Body of pancreas (tissue), 4 donors: ENCODE data around the gene DLST.

Experiments
- POLR2A ChIP-seq, 3 donors: fragments of 450-650 bp; IDR thresholded peaks; one replicate each; pipeline ENCODE4 v1.6.1; 2016; ENCODE audit warnings: antibody characterized with exemption in 3 of 3, mild to moderate bottlenecking in 2 of 3
- TF ChIP-seq, protein P1 (sequence below), 7 experiments: fragments of 450-650 bp in 4 of 7; fragments of 200-600 bp in 3 of 7; sonication (generic) in 3 of 7; IDR thresholded peaks; one replicate each; pipeline ENCODE4 v1.5.1; 2016 to 2019; ENCODE audit warnings: antibody characterized with exemption in 7 of 7

DNA sequence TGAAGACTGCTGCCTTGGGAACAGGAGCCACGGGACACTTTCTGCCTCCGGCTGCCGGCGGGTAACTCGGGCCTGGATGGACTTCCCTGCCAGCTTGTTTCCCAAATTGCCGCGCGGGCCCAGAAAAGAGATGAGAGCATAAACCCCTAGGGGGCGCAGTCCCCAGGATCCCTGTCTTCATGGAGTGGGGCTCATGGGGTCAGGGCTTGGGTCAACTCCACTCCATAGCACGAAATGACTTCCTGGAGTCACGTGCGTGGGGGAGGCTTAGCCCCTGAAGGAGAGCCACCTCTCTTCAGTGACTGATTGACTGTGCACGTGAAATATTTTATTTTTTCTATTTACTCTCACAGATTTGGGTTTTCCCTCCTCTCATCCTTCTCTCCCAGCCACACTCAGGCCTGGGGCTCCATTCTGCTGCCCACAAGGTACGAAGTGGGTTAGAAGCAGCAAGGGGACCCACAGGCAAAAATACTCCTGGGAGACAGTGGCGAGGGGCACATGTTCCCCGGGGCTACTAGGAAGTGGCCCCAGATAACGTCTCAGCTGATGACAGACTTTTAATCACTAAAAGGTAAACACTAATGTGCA is 63.6 kb downstream of the DLST start:
- TF ChIP-seq, protein P1, sequence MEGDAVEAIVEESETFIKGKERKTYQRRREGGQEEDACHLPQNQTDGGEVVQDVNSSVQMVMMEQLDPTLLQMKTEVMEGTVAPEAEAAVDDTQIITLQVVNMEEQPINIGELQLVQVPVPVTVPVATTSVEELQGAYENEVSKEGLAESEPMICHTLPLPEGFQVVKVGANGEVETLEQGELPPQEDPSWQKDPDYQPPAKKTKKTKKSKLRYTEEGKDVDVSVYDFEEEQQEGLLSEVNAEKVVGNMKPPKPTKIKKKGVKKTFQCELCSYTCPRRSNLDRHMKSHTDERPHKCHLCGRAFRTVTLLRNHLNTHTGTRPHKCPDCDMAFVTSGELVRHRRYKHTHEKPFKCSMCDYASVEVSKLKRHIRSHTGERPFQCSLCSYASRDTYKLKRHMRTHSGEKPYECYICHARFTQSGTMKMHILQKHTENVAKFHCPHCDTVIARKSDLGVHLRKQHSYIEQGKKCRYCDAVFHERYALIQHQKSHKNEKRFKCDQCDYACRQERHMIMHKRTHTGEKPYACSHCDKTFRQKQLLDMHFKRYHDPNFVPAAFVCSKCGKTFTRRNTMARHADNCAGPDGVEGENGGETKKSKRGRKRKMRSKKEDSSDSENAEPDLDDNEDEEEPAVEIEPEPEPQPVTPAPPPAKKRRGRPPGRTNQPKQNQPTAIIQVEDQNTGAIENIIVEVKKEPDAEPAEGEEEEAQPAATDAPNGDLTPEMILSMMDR (IDR thresholded peaks at IDR 0.05) = peak; percentile 28 to 52 (median 44)
- no peak for TF ChIP-seq POLR2A (IDR thresholded peaks at IDR 0.05)
